ENCODE results near the gene FAM163B. TPM values are rescaled to one million over a fixed set of nuclear protein-coding genes. Genes with fewer than 3 reads are reported as not detected.
A peak's percentile ranks its signal among the peaks of the same experiment; 100 is the strongest.

Gene FAM163B
- total and polyA plus RNA-seq, 2 of the 8 experiments (the other 6 are each of a cell fraction or from before 2014, with no cell fraction given), result 0.63 to 1.0 TPM

- peak overlapping the region; percentile 66; the same call in 1 of the 2 replicates for H2BK5ac ChIP-seq (ENCODE audit: low read depth, low read length)
- H3K9ac ChIP-seq (replicated peaks in 1 of 4; ENCODE audit: extremely low read depth in 1 of 4, low read depth in 3 of 4, low read length in 3 of 4), result no peak overlapping the region
- H3K36me3 ChIP-seq (ENCODE audit: control insufficient read depth in 2 of 4, insufficient read depth in 4 of 4, low read length in 3 of 4), result no peaks in the 10 kb centered on the region
- H3K4me1 ChIP-seq (replicated peaks in 1 of 4; ENCODE audit: control insufficient read depth in 3 of 4, insufficient read depth in 4 of 4, low read length in 3 of 4), result peaks cover 0 to 30% (median 18%) of the 10 kb centered on the region in 4 experiments; a peak in 6 of 7 replicates
- DNase-seq (ENCODE audit: low read depth in 1 of 2, low spot score in 2 of 2), result no peak
- POLR2A ChIA-PET (ENCODE audit: partially characterized antibody), result interaction anchor here (1.2 kb wide), 1 partner anchor 18 kb away, joined by 3 read pairs; no protein-coding TSS in a partner anchor
- H3K4ac ChIP-seq (replicated peaks; ENCODE audit: insufficient read length, low read depth, low read length), result no peak overlapping the region
- no peak overlapping the region for H3K56ac ChIP-seq (replicated peaks; ENCODE audit: insufficient read length, low read depth, low read length)
- no peak overlapping the region for H3K4me3 ChIP-seq (ENCODE audit: extremely low read depth in 1 of 4, insufficient read depth in 2 of 4, low read depth in 3 of 4, low read length in 4 of 4)
- H3K79me1 ChIP-seq (ENCODE audit: low read depth, low read length), result no peaks in the 10 kb centered on the region
- H2AK5ac ChIP-seq (ENCODE audit: low read depth, low read length), result no peak overlapping the region; the same call in 1 of the 2 replicates
- H2BK12ac ChIP-seq (ENCODE audit: low read depth, low read length), result peak overlapping the region; percentile 75; the same call in 1 of the 2 replicates
- H3K23ac ChIP-seq (ENCODE audit: insufficient read length), result no peak overlapping the region
- H2BK15ac ChIP-seq (ENCODE audit: low read length), result no peak overlapping the region
- no peaks in the 10 kb centered on the region for H3K9me3 ChIP-seq (ENCODE audit: insufficient read depth in 2 of 2, low read depth in 1 of 2, low read length in 1 of 2)
- no peak overlapping the region for H3K27ac ChIP-seq (ENCODE audit: low read depth, low read length)
- H3K18ac ChIP-seq (ENCODE audit: extremely low read depth, low read length), result no peak overlapping the region
- H2AFZ ChIP-seq (ENCODE audit: low read length), result no peak overlapping the region
- no peak overlapping the region for H2BK120ac ChIP-seq (replicated peaks; ENCODE audit: low read depth, low read length)
- H4K91ac ChIP-seq (replicated peaks; ENCODE audit: insufficient read length, low read length), result peak overlapping the region; percentile 54
- WGBS, 2 experiments (ENCODE audit: extremely low coverage in 1 of 2, insufficient coverage in 1 of 2, insufficient read length in 1 of 2, insufficient replicate concordance in 2 of 2, low coverage in 1 of 2, low lambda C conversion rate in 2 of 2, missing lambda C conversion rate in 1 of 2), result 82% methylated on average over 16 of the region's 27 CpGs; no CpG with 5 or more reads in 1 of the 2 experiments
- H3K14ac ChIP-seq (ENCODE audit: insufficient read length), result no peak overlapping the region
- H3K4me2 ChIP-seq (ENCODE audit: insufficient read depth in 1 of 2, low read depth in 2 of 2, low read length in 2 of 2), result no peak overlapping the region
- no peaks in the 10 kb centered on the region for H3K23me2 ChIP-seq (ENCODE audit: low read depth, low read length)
- no peaks in the 10 kb centered on the region for H4K20me1 ChIP-seq (replicated peaks in 1 of 2; ENCODE audit: control insufficient read depth in 1 of 2, insufficient read depth in 2 of 2, low read length in 2 of 2)
- CTCF ChIA-PET (ENCODE audit: partially characterized antibody), result interaction anchor here (0.8 to 2.0 kb wide), 7 partner anchors 30 to 138 kb away, joined by 3 to 5 read pairs (median 4); no protein-coding TSS in a partner anchor
- no peak overlapping the region for H4K5ac ChIP-seq (ENCODE audit: insufficient read length, low read depth, low read length)
- no peaks in the 10 kb centered on the region; a peak in 1 of 7 replicates for H3K27me3 ChIP-seq (replicated peaks in 1 of 4; ENCODE audit: control insufficient read depth in 3 of 4, extremely low read depth in 1 of 4, insufficient read depth in 3 of 4, low read length in 3 of 4)
- FAIRE-seq, result no peak
- H3K79me2 ChIP-seq (ENCODE audit: control insufficient read depth in 1 of 2, insufficient read depth in 2 of 2, low read length in 2 of 2), result no peaks in the 10 kb centered on the region
- H2BK20ac ChIP-seq (ENCODE audit: low read length), result peak overlapping the region; percentile 87
- H4K8ac ChIP-seq (ENCODE audit: extremely low read depth, insufficient read depth, low read length), result peak overlapping the region; percentile 71
- TF ChIP-seq RFX5 (IDR thresholded peaks at IDR 0.05; ENCODE audit: borderline replicate concordance, low read depth, low read length) (no peak), SIN3A (conservative IDR thresholded peaks at IDR 0.05 in 1 of 2, IDR thresholded peaks at IDR 0.05 in 1 of 2; ENCODE audit: low read depth in 1 of 2, low read length in 2 of 2) (no peak), TAF7 (optimal IDR thresholded peaks at IDR 0.05; ENCODE audit: borderline replicate concordance, low read depth, low read length) (no peak), SP2 (IDR thresholded peaks at IDR 0.05; ENCODE audit: low read length) (no peak)
These were observed 23.9 kb upstream of the FAM163B start for GRCh38 chr9:133632806-133633680.

All from H1 (cell line).